NCI-H82 treated with DMSO at 0.1 percent for 48 hours (cell line): Measurements from ENCODE around the gene NPHS1.
A peak's percentile ranks its signal among the peaks of the same experiment; 100 is the strongest.
"Not testable (repeated sequence)": the region's sequence is repeated elsewhere in the genome, so short reads cannot be mapped to it uniquely, and the experiment has no call there.

Experiments
- DNase-seq: peaks from one replicate; lab custom pipeline; 2025; ENCODE audit not compliant: unreplicated experiment; lab: John Stamatoyannopoulos, UW

Gene NPHS1, protein sequence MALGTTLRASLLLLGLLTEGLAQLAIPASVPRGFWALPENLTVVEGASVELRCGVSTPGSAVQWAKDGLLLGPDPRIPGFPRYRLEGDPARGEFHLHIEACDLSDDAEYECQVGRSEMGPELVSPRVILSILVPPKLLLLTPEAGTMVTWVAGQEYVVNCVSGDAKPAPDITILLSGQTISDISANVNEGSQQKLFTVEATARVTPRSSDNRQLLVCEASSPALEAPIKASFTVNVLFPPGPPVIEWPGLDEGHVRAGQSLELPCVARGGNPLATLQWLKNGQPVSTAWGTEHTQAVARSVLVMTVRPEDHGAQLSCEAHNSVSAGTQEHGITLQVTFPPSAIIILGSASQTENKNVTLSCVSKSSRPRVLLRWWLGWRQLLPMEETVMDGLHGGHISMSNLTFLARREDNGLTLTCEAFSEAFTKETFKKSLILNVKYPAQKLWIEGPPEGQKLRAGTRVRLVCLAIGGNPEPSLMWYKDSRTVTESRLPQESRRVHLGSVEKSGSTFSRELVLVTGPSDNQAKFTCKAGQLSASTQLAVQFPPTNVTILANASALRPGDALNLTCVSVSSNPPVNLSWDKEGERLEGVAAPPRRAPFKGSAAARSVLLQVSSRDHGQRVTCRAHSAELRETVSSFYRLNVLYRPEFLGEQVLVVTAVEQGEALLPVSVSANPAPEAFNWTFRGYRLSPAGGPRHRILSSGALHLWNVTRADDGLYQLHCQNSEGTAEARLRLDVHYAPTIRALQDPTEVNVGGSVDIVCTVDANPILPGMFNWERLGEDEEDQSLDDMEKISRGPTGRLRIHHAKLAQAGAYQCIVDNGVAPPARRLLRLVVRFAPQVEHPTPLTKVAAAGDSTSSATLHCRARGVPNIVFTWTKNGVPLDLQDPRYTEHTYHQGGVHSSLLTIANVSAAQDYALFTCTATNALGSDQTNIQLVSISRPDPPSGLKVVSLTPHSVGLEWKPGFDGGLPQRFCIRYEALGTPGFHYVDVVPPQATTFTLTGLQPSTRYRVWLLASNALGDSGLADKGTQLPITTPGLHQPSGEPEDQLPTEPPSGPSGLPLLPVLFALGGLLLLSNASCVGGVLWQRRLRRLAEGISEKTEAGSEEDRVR (N-terminal part only)

GRCh38 chr19:35852029-35852780 lies at the start of gene NPHS1:
NPHS1 (minus strand) TSS chr19:35852504; CDS start chr19:35851837, 667 bp downstream.
- peak; percentile 42 for DNase-seq

GRCh38 chr19:35901055-35901644 lies 48.8 kb upstream of the NPHS1 start:
- DNase-seq, result no peak

- DNase-seq, result peak; percentile 57
These were observed 47.4 kb upstream of the NPHS1 start for GRCh38 chr19:35899547-35900214.

- no peak for DNase-seq
These were observed 46.1 kb upstream of the NPHS1 start for GRCh38 chr19:35898499-35898809.

- no peak for DNase-seq
These were observed 45.6 kb upstream of the NPHS1 start for GRCh38 chr19:35897706-35898451.

- no peak for DNase-seq
These were observed 44.3 kb upstream of the NPHS1 start for GRCh38 chr19:35896643-35897040.

GRCh38 chr19:35895911-35896642 lies 43.8 kb upstream of the NPHS1 start:
- no peak for DNase-seq

GRCh38 chr19:35894342-35894741 lies 42.0 kb upstream of the NPHS1 start:
- DNase-seq, result no peak

DNA sequence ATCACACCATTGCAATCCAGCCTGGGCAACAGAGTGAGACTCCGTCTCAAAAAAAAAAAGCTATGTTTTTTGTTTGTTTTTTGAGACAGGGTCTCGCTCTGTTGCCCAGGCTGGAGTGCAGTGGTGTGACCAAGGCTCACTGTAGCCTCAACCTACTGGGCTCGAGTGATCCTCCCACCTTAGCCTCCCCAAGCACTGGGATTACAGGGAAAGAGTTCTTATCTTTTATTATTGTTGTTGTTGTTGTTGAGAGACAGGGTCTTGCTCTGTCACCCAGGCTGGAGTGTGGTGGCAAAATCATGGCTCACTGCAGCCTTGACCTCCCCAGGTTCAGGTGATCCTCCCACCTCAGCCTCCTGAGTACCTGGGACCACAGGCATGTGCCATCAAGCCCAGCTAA lies 39.5 kb upstream of the NPHS1 start:
- DNase-seq, result not testable (repeated sequence)

GRCh38 chr19:35890113-35890650 lies 37.9 kb upstream of the NPHS1 start:
- DNase-seq, result no peak

DNA sequence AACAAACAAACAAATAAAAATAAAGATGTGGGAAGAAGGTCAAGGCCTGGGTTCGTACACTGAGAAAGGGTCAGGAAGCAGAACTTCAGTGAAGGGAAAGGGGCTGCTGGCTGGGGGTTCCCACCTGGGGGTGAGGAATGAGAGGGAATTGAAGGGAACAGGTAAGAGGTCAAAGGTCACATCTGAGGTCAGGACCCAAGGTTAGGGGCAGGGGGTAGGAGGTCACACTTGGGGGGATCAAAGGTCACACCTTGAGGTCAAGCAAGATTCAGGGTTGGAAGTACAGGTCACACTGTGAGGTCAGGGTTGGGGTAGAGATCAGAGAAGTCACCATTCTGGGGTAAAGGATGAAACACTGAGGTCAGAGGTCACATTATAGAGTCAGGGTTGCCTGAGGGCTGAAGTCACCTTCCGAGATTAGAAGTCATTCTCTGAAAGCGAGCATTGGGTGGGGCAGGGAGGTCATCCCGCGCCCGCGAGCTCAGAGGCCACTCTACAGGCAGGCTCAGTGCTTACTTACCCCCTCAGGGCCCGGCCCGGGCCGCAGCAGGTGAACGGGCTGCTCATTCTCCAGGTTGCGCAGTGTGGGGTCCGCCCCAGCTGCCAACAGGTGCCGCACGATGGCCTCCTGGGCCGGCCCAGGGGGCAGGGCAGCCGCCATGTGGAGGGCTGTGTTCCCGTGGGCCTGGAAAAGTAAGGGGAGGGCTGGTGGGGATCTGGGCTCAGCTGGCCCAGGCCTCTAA lies 37.2 kb upstream of the NPHS1 start:
- no peak for DNase-seq

GRCh38 chr19:35888398-35888797 lies 36.1 kb upstream of the NPHS1 start:
- no peak for DNase-seq

DNA sequence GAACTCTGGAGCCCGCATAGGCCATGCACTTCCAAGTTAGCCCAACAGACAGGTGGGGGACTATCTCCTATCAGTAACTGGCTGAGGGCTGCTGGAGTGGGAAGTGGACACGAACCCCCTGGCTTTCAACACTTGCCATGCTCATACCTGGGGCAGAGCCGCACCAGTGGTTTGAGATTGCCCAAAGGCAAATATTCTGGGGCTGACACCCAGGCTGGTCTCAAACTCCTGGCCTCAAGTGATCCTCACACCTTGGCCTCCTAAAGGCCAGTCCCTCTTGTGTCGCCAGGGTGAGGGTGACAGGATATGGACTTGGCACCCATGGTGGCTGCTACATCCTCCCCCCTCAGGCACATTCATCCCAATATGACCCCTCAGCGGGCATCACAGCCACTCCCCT lies 34.9 kb upstream of the NPHS1 start:
- no peak for DNase-seq

- DNase-seq, result no peak
These were observed 33.6 kb upstream of the NPHS1 start for GRCh38 chr19:35885904-35886303.

DNA sequence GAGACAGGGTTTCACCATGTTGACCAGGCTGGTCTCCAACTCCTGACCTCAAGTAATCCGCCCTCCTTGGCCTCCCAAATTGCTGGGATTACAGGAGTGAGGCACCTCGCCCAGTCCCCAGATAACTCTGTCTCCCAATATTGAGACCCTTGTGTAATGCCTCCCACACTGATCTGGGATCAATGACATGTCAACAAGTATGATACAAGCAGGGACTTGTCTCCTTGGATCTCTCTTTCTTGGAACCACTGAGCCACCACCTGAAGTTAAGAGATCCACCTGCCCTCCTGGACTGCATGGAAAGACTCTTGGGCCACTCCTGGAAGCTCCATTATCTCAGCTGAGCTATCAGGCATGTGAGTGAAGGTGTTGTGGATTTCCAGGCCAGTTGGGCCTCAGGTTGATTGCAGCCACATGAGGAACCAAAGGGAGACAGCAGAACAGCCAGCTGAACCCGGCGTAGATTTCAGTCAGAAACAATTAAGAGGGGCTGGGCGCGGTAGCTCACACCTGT lies 33.0 kb upstream of the NPHS1 start:
- DNase-seq, result no peak

DNA sequence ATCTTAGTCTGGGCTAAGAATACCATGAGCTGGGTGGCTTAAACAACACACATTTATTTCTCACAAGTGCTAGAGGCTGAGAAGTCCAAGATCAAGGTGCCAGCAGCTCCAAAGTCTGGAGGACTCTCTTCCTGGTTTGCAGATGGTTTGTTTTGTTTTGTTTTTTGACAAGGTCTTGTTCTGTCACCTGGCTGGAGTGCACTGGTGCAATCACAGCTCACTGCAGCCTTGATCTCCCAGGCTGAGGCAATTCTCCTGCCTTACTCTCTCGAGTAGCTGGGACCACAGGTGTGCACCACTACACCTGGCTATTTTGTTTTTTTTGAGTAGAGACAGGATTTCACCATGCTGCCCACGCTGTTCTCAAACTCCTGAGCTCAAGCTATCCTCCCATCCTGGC lies 31.6 kb upstream of the NPHS1 start:
- DNase-seq, result no peak

- peak; percentile 78 for DNase-seq
These were observed 30.0 kb upstream of the NPHS1 start for GRCh38 chr19:35882114-35882832.
